CD4-positive, alpha-beta T cell treated with Interleukin-1 beta for 1 hour (primary cell): ENCODE results near the gene IGSF3.

ENCODE experiments used
- DNase-seq, 2 donors: peaks; one replicate each; pipeline ENCODE4 v3.0.0-alpha.2; 2020 to 2022

The IGSF3 gene

DNA sequence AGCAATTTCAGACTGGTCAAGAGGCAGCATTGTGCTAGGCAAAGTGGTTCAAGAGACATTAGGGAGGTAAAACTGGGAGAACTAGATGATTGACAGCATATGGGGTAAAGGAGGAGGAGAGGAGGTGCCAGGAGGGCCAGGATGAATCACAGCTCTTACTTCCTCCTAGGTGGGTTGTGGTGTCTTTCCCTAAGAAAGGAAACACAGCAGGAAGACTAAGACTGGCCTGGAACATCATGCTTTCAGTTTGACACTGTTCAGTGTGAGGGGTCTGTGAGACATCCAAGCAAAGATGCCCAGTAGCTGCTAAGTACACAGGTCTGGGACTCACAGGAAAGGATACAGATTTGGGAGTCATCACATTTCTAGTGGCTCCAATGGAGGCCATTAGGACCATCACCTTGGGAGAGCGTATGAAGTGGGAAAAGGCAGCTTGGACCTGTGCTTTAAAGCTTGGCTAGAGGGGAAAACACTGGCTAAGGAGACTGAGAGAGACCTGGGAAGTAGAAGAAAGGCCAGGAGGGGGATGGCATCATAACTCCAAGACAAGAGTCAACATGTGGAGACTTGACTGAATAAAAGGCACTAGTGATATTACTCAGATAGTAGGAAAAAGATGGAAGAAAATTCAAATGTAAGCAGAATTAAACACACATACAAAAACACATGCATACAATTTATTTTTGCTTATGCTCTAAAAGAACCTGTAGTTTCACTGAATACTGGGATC is 114.0 kb downstream of the IGSF3 start:
- DNase-seq, result no peak

DNA sequence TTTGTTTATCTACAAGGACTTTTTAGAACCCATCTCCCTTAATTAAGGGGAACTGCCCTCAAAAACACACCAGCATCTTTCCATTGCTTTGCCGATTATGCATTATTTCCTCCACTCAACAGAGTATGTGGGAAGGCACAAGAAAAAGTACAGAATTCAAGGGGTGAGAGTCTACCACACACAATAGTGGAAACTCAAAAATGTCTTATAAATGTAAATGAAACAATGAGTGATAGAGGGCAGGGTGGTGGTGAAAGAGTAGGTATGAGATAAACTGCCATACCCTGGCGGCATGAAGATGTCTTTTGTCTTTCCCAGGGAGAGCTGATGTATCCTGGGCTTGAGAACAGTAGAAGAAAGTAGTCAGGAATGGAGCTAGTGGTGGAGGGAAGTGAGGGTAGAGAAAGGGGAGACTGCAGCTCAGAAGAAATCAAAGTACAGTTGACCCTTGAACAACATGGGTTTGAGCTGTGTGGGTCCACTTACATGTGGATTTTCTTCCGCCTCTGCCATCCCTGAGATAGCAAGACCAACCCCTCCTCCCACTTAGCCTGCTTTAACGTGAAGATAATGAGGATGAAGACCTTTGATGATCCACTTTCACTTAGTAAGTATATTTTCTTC is 121.1 kb downstream of the IGSF3 start:
- no peak for DNase-seq

DNA sequence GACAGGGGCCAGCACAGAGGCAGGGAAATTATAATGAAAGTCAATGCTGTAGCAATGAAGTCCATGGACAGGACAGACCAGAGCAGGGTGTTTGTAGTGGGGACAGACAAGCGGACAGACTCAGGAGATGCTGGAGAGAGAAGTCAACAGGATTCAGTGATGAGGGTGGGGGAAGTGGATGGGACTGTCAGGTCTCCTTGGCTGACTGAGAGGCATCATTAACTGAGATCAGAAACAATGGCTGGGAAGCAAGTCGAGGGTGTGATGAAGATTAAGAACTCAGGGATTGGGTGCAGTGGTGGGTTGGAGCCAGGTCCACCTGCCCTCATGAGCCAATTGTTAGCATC is 122.2 kb downstream of the IGSF3 start:
- no peak for DNase-seq

DNA sequence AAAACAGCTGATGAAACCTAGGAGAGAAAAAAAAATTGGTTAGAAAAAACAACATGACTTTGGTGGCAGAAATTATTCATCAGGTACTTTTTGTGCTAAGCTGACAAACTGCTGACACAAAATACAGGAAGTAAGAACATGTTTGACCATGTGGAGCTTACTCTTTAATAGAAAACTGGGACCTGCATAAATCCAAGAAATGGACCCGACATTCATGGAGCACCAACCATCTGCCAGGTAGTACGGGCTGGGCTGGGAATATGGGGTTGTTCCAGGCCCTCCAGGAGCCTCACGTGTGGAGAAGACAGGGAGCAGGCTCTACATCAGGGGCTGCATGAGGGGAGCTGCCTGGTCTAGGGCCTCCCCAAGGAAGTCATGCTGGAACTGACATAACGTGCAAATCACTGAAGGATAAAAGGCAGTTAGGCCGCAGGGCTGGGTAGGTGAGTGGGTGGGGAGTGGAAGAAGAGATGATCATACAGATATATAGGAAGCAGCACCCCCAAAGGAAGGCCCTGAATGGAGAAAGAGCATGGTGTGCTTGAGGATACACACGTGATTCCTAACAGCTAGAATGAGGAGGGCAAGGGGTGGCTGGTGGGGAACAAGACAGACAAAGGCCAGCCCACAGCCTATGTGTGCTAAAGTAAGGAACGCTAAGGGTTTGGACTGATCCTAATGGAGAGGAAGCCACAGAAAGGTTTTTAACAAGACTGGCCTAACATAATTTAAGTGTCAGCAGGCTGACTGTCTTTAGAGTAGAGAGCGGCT is 122.8 kb downstream of the IGSF3 start:
- no peak for DNase-seq

DNA sequence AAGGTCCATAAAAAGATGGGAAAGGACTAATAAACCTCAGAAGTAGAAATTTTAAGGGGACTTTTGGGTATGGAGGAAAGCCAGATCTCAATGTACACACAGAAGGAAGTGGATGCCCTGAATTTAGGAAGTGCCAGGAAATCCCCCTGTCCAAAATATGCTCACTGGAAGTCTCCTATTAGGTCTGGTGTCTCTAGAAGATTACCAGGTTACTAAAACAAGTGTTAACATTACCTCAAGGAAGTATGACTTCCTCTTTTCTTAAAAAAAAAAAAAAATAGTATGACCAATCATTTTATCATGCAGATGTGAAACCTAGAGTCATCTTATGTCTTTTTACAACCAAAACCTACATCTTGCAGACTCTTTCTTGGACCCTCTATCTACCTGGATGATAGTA is 127.4 kb downstream of the IGSF3 start:
- DNase-seq, result peak; percentile 29 to 38

DNA sequence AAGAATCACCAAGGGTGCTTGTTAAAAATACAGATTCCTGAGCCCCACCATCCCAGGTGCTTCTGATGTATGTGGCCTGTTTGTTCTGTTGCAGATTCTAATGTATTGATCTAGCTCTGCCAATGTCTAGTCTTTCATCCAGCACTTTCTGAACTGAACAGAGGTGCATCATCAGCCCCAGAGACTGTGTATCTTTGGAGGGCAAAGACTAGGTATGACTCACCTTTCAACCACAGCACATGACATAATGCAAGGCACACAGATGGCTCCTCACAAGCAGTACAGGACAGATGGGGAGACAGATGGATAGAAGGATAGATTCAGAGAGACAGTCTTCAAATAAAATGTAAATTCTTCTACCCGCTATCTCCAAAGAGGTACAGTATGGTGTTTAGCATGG is 129.0 kb downstream of the IGSF3 start:
- DNase-seq, result peak in 1 of 2 donors; percentile 31

DNA sequence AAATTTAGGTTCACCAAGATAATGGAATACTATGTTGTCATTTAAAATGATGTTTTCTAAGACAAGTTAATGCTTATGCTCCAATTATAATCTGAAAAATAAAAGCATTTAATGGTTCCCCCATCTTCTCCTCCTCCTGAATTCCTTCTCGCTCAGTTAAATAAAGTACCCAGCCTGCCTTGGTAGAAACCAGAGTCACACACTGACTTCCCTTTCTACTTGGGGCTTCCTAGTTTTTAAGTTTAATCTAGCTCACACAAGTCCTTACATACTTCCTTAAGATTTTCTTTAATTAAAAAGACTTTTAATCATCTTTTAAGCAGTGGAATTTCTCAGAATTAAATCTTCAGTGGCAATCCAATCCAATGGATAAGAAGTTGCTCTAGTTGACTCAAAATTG is 129.6 kb downstream of the IGSF3 start:
- DNase-seq, result no peak

DNA sequence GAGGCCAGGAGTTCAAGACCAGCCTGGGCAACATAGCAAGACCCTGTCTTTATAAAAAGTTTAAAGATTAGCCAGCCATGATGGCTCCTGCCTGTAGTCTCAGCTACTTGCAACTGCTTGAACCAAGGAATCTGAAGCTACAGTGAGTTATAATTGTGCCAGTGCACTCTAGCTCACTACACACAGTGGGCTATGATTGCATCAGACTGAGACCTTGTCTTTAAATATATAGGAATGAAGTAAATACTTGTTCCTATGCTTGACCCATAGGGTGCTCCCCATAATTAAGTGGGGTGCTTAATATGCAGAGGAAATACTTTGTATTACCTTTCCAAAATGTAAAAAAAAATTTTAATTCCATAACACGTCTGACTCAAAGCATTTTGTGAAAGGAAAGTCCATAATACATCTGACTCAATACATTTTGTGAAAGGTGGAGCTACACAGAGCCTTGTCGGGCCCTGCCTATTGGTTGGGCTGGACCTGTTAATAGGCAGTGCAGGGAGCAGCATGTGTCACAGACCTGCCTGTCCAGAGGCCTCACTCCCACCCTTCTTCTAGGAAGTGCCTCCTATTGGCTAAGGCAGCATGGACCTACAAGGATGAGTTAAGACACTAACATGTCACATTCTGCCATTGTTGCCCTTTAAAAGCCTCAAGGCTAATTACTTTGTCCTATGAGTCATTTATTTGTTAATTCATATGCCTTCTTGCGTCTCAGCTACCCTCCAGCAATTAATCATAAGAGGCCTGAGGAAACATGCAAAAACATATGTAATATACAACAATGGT is 130.3 kb downstream of the IGSF3 start:
- peak in 1 of 2 donors; percentile 73 for DNase-seq

DNA sequence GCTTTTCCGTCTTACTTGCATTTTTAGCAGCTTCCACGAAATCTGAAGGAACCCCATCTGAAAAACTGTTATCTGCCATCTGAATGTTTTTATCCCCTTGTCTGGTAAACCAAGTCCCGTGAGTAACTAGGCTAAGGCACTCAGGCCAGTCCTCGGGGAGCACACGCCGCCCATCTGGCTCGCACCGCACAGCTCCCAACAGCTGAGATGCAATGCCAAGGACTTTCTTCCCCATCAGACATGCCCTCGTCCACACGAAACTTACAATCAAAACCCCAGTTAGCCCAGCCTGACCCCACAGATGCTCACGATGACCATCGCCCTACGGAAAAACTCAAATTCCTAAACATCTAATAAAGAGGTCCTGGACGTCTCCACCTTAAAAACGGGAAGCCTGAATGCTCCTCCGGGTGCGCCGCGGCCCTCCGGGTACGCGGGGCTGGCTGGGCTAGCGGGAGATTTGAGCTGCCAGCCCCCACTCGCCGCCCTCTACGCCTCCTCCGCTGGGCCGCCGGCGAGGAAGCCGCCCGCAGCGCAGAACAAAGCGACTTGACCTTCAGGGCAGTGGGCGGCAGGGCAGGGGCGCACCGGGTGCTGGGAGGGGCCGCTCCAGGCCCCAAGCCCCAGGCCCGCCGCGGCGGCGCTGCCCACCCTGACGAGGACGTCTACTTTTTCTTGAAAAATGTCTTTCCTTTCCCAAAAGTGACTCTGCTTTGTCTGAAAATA is 133.4 kb downstream of the IGSF3 start:
- DNase-seq, result no peak

DNA sequence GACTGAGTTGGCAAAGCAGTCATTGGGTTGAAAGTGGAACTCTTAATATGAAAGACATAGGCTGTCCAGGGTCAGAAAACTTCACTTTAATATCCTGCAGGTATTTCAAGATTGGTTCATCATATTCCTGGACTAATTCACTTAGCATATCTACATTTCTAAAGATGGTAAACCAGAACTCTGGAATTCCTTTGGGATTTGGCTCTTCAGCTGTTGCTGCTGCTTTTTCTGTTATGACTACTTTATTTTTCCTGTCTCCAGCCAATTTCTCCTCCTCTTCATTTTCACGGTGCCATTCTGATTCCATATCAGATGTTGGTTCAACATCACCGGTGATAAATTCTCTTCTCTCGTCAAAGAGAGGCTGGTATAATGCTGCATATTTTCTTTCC is 134.1 kb downstream of the IGSF3 start:
- DNase-seq, result no peak

DNA sequence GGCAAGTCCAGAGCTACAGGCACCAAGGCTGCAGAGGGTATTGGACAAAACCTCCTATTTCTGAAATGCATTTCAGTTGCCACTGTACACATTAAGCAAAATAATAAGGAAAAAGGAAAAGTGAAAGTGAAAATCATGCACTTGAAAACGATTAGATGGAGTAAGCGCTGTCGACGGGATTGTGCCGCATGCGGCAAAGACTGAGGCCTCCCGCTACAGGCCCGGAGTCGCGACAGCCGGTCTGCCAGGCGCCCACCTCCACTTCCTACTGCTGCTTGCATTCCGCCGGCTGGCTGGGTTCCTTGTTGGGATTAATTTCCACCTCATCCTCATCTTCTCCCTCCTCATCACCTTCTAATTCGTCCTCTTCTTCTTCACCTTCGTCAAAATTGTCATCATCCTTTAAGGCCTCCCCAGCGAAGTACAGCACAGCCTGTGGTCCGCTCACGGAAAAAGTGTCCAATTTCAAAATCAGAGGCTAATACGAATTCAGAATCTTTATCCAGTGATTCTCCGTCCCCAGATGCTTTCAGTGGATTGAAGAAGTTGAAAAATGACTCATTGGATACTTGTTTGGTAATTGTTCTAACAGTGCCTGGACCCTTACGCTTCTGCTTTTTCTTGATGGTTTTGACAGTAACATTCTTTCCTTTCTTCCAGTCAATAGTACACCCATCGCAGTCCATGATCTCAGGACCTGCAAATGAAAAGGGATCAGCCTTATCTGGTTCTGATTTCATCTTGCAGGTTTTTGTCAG is 134.7 kb downstream of the IGSF3 start:
- no peak for DNase-seq

DNA sequence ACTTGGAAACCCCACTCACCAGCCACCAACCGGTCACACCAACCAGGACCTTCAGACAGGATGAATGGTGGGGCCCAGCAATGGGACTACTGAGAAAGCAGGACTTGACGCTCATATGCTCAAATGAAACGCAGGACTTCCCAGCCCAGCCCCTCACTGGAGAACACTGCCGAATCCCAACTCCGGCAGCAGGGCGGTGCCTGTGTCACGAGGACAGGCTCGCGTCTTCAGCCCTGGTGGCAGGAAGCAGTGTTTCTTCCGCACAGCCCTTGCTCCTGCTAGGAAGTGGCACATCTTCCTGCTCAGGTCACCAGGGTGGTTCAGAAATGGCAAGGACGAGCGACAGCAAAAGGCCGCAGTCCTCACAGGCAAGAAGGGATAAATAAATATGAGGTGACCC is 135.6 kb downstream of the IGSF3 start:
- DNase-seq, result no peak

DNA sequence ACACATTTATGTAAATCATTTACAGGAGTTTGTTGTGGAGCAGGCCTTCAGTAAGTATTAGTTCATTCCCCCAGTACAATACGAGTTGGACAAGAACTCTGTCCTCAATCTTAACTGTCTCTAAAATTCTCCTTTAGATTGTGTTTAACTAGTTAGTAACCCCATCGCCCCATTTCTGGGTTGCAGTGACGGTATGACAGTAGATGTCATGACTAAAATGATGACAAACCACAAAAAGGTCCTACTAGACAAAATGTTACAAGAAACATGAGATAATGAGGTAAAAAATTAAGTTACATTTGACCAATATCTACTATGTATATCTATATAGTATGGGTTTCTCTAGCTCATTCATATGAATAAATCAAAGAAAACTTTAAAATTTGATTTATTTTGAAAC is 137.9 kb downstream of the IGSF3 start:
- DNase-seq, result no peak

DNA sequence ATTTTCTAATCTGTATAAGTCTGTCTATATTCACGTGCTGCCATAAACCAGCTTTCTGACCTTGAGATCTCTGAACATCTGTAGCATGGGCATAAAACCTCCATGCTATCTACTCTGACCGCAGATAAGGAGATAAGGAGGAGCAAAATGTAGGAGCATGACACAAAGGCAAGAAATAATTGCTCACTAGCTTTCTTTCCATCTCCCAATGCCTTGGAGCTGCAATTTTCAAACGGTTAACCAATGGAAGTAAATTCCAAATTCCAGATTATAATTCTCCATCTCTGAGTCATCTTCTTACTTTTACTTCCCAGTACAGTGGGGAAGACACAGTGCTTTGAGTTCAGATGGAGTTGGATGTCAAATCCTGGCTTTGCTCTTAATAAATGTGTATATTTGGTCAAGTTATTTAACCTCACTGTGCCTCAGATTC is 138.3 kb downstream of the IGSF3 start:
- no peak for DNase-seq

DNA sequence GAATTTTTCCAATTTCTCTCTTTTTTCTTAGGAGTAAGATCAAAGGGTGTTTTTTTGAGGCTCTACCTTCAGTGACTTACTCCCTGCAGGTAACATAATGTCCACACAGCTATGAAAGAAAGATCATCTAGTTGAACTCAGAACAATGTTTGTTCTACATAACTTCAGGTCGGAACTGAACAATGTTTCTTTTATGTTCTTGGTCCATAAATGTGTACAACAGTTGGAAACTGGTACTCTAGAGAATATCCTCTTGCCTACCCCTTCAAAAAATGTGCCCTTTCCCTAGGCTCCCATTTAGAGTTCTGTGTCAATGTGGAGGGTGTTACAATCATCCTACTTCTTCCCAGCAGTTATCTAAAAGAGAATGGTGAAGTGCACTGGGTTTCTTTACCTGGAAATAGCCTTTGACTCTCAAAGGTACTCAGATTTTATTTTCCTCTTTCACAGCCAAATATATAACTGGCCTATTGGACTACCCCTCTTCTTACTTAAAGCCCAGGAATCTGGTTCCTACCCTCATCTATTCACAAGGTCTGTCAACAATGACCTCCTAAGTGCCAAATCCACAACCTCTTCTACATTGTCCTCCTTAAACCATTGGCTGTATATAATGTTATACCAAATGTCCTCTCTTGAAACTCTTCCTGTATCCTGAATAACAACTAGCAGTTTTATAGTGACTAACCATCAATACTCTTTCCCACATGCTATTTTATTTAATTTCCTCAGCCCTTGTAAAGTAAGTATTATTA is 139.0 kb downstream of the IGSF3 start:
- DNase-seq, result no peak

DNA sequence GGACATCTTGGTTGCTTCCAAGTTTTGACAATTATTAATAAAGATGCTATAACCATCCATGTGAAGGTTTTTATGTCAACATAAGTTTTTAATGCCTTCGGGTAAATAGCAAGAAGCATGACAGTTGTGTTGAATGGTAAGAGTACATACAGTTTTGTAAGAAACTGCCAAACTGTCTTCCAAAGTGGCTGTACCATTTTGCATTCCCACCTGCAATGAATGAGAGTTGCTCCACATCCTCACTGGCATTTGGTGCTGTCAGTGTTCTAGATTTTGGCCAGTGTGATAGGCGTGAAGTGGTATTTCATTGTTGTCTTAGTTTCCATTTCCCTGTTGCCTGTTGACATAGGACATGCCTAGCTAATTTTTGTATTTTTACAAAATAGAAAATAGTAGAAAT is 142.1 kb downstream of the IGSF3 start:
- no peak for DNase-seq
